ENCODE results near the gene RFX5. TPM values are rescaled to one million over a fixed set of nuclear protein-coding genes. Genes with fewer than 3 reads are reported as not detected.

The RFX5 gene
- total and polyA plus RNA-seq, 9 of the 15 experiments (the other 6 are each of a cell fraction or from before 2014, with no cell fraction given) = 3.8 to 48.2 (median 32.2) TPM

DNA sequence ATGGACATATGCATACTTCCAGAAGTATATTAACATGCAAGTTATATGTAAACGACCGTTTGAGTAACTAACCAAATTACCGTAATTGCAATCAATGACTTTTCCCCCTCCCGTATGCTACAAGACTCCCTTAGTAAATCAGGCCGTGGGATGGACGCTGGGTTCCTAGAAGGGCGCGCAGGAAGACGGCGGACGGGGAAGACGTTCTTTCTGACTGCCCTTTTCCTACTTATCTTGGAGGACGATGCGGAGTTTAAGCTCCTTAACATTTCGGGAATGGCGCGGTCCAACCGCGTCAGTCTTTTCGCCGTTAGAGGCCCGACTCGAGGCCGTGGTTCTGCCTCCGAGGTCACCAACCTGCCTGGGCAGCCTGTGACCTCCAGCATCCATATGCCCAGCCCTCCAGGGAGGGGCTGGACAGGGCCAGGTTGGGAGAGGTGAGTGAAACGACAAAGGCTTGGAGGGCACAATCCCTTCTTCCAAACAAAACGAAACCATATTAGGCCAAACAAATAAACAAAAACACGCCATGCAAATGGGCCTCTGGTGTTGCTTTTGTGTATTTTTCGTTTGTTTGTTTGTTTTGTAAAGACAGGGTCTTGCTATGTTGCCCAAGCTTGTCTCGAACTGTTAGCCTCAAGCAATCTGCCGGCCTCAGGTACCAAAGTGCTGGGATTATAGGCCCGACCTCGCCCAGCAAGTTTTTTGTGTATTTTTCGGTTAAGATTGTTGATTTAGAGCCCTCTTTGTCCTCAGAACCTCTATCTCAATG lies 19.0 kb downstream of the RFX5 start:
- Histone ChIP-seq H3K9me1 (ENCODE audit: control insufficient read depth, insufficient read depth, low read length) (no peaks in the 10 kb centered on the region), H3K79me2 (ENCODE audit: control insufficient read depth, insufficient read depth, low read length) (peaks cover 31% of the 10 kb centered on the region), H3K9me3 (replicated peaks; ENCODE audit: control insufficient read depth, insufficient read depth, low read depth, low read length) (no peaks in the 10 kb centered on the region), H3K36me3 (ENCODE audit: control insufficient read depth, insufficient read depth, low read length) (peaks cover 18% of the 10 kb centered on the region), H3K4me3 (peak overlapping the region; percentile 55), H3K27me3 (ENCODE audit: control insufficient read depth in 2 of 2, insufficient read depth in 2 of 2, low read length in 2 of 2) (no peaks in the 10 kb centered on the region), H3K4me1 (replicated peaks in 1 of 2; ENCODE audit: control insufficient read depth in 2 of 2, insufficient read depth in 2 of 2, low read length in 2 of 2) (peaks cover 3 to 26% of the 10 kb centered on the region in 2 experiments; a peak in 3 of 5 replicates), H4K20me1 (replicated peaks; ENCODE audit: control insufficient read depth, insufficient read depth, low read length) (0 out of 2 replicates have a peak, but pooled peaks cover 5% of the 10 kb centered on the region), H3K4me2 (ENCODE audit: insufficient read depth, low read length) (peak overlapping the region; percentile 97), H3K27ac (ENCODE audit: extremely low read depth, low read depth, low read length) (peak overlapping the region; percentile 86), H3K9ac (ENCODE audit: insufficient read depth in 1 of 2, low read depth in 2 of 2, low read length in 2 of 2) (peak overlapping the region; percentile 72 to 94), H2AFZ (ENCODE audit: low read depth, low read length) (peak overlapping the region; percentile 97)
- CTCF ChIA-PET (ENCODE audit: low intra/inter-chr PET ratio) = no interaction called here
- peak; percentile 52 for FAIRE-seq
- intact Hi-C loops (cut with micrococcal nuclease) = loop anchor here (1.0 kb wide), 1 partner anchor 17 kb away; no protein-coding TSS in a partner anchor
- WGBS (ENCODE audit: insufficient coverage, low coverage, missing lambda C conversion rate) = 3% methylated on average over 34 of the region's 34 CpGs
- in situ Hi-C loops (cut with MboI) = no loop called here
- POLR2A ChIA-PET = interaction anchor here (0.7 to 12.6 kb wide), 14 partner anchors 8 to 438 kb away, joined by 3 to 156 read pairs (median 6); partner anchors contain the start of genes PSMB4 and PSMD4
- DNase-seq (ENCODE audit: extremely low read depth in 1 of 4, low spot score in 3 of 4) = peak; percentile 36 to 63 (median 40)
- BruUV-seq (replicated peaks) = TSS peak; percentile 93
- peak; percentile 57 for ATAC-seq
- 0 out of 2 replicates have a peak, but pooled peaks have one; percentile 49 for TF ChIP-seq SMAD4 (CRISPR knock-in tag; conservative IDR thresholded peaks at IDR 0.05)
- TF ChIP-seq CXXC5 (CRISPR knock-in tag; IDR thresholded peaks at IDR 0.05) = peak; percentile 70
- peak in 1 of 3 experiments; percentile 62 for TF ChIP-seq YY1 (IDR thresholded peaks at IDR 0.05; ENCODE audit: borderline replicate concordance in 1 of 3, control insufficient read depth in 1 of 3, extremely low read depth in 1 of 3, insufficient read depth in 3 of 3, insufficient read length in 1 of 3, insufficient replicate concordance in 2 of 3, low read depth in 1 of 3, low read length in 2 of 3)
- TF ChIP-seq, protein P1, sequence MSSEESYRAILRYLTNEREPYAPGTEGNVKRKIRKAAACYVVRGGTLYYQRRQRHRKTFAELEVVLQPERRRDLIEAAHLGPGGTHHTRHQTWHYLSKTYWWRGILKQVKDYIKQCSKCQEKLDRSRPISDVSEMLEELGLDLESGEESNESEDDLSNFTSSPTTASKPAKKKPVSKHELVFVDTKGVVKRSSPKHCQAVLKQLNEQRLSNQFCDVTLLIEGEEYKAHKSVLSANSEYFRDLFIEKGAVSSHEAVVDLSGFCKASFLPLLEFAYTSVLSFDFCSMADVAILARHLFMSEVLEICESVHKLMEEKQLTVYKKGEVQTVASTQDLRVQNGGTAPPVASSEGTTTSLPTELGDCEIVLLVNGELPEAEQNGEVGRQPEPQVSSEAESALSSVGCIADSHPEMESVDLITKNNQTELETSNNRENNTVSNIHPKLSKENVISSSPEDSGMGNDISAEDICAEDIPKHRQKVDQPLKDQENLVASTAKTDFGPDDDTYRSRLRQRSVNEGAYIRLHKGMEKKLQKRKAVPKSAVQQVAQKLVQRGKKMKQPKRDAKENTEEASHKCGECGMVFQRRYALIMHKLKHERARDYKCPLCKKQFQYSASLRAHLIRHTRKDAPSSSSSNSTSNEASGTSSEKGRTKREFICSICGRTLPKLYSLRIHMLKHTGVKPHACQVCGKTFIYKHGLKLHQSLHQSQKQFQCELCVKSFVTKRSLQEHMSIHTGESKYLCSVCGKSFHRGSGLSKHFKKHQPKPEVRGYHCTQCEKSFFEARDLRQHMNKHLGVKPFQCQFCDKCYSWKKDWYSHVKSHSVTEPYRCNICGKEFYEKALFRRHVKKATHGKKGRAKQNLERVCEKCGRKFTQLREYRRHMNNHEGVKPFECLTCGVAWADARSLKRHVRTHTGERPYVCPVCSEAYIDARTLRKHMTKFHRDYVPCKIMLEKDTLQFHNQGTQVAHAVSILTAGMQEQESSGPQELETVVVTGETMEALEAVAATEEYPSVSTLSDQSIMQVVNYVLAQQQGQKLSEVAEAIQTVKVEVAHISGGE (CRISPR knock-in tag; IDR thresholded peaks at IDR 0.05) = 0 out of 6 replicates have a peak, but pooled peaks of 1 of the 3 experiments have one; percentile 66
- peak; percentile 48; the same call in 1 of the 2 replicates for TF ChIP-seq MTA3 (IDR thresholded peaks at IDR 0.05; ENCODE audit: borderline replicate concordance)
- 0 out of 2 replicates have a peak, but pooled peaks have one; percentile 0 for TF ChIP-seq MAFF (IDR thresholded peaks at IDR 0.05; ENCODE audit: low read length)
- no peak for TF ChIP-seq ZNF212 (CRISPR knock-in tag; IDR thresholded peaks at IDR 0.05)
- peak; percentile 57; the same call in 1 of the 2 replicates for TF ChIP-seq POLR2G (IDR thresholded peaks at IDR 0.05; ENCODE audit: low read depth, low read length)
- TF ChIP-seq KDM1A (IDR thresholded peaks at IDR 0.05) = 0 out of 4 replicates have a peak, but pooled peaks of 1 of the 2 experiments have one; percentile 23
- TF ChIP-seq, protein P2, sequence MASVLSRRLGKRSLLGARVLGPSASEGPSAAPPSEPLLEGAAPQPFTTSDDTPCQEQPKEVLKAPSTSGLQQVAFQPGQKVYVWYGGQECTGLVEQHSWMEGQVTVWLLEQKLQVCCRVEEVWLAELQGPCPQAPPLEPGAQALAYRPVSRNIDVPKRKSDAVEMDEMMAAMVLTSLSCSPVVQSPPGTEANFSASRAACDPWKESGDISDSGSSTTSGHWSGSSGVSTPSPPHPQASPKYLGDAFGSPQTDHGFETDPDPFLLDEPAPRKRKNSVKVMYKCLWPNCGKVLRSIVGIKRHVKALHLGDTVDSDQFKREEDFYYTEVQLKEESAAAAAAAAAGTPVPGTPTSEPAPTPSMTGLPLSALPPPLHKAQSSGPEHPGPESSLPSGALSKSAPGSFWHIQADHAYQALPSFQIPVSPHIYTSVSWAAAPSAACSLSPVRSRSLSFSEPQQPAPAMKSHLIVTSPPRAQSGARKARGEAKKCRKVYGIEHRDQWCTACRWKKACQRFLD (CRISPR knock-in tag; IDR thresholded peaks at IDR 0.05) = no peak
- 0 out of 2 replicates have a peak, but pooled peaks have one; percentile 6 for TF ChIP-seq TOE1 (IDR thresholded peaks at IDR 0.05; ENCODE audit: borderline replicate concordance)
- TF ChIP-seq TOE1 (CRISPR knock-in tag; IDR thresholded peaks at IDR 0.05; ENCODE audit: borderline replicate concordance, low read depth) = no peak
- 0 out of 2 replicates have a peak, but pooled peaks have one; percentile 44 for TF ChIP-seq DMBX1 (CRISPR knock-in tag; IDR thresholded peaks at IDR 0.05; ENCODE audit: borderline replicate concordance)
- TF ChIP-seq U2AF1 (optimal IDR thresholded peaks at IDR 0.05; ENCODE audit: low read depth, low read length) = no peak

Data from K562 (cell line).